ENCODE measurements around the gene ENPP3.
"Not testable (repeated sequence)": the region's sequence is repeated elsewhere in the genome, so short reads cannot be mapped to it uniquely, and the experiment has no call there.

Gene ENPP3

GRCh38 chr6:131739136-131739535 lies 102.0 kb downstream of the ENPP3 start:
- no peak for DNase-seq

- no peak for DNase-seq
Measured at GRCh38 chr6:131740161-131740560, 103.1 kb downstream of the ENPP3 start.

GRCh38 chr6:131741688-131742393 lies 104.7 kb downstream of the ENPP3 start:
- DNase-seq = no peak

GRCh38 chr6:131744432-131745287 lies 107.6 kb downstream of the ENPP3 start:
- DNase-seq = no peak

GRCh38 chr6:131745476-131745875 lies 108.4 kb downstream of the ENPP3 start:
- no peak for DNase-seq

- no peak for DNase-seq
Measured at GRCh38 chr6:131747821-131748353, 110.8 kb downstream of the ENPP3 start.

GRCh38 chr6:131749023-131749422 lies 111.9 kb downstream of the ENPP3 start:
- DNase-seq = no peak

- not testable (repeated sequence) for DNase-seq
Measured at GRCh38 chr6:131751012-131751715, 114.1 kb downstream of the ENPP3 start.

- no peak for DNase-seq
Measured at GRCh38 chr6:131754088-131754487, 117.0 kb downstream of the ENPP3 start.

- DNase-seq = no peak
Measured at GRCh38 chr6:131754715-131755567, 117.8 kb downstream of the ENPP3 start.

- no peak for DNase-seq
Measured at GRCh38 chr6:131755597-131755996, 118.5 kb downstream of the ENPP3 start.

GRCh38 chr6:131756039-131756438 lies 118.9 kb downstream of the ENPP3 start:
- DNase-seq = no peak

- no peak for DNase-seq
Measured at GRCh38 chr6:131758920-131759319, 121.8 kb downstream of the ENPP3 start.

- no peak for DNase-seq
Measured at GRCh38 chr6:131761060-131761761, 124.1 kb downstream of the ENPP3 start.

GRCh38 chr6:131761762-131762067 lies 124.6 kb downstream of the ENPP3 start:
- DNase-seq = no peak

GRCh38 chr6:131762984-131763383 lies 125.9 kb downstream of the ENPP3 start:
- DNase-seq = no peak

GRCh38 chr6:131763749-131764148 lies 126.6 kb downstream of the ENPP3 start:
- no peak for DNase-seq

GRCh38 chr6:131764350-131764749 lies 127.2 kb downstream of the ENPP3 start:
- DNase-seq = no peak

GRCh38 chr6:131765081-131765803 lies 128.1 kb downstream of the ENPP3 start:
- no peak for DNase-seq

- no peak for DNase-seq
Measured at GRCh38 chr6:131765804-131766135, 128.7 kb downstream of the ENPP3 start.

- DNase-seq = no peak
Measured at GRCh38 chr6:131766631-131767030, 129.5 kb downstream of the ENPP3 start.
